Activated naive CD4-positive, alpha-beta T cell treated with anti-CD3 and anti-CD28 coated beads, Interleukin-2, amount 50 U/mL, for 16 hours (primary cell): Measurements from ENCODE around the gene RPP25.

Experiments used
- DNase-seq: peaks from one replicate; pipeline ENCODE4 v3.0.0-alpha.2; 2020

The RPP25 gene

GRCh38 chr15:74956648-74957475 is at the start of gene RPP25:
TSS of gene RPP25 (minus strand) at chr15:74956772. CDS start at chr15:74956583, 189 bp downstream.
- peak; percentile 81 for DNase-seq

- no peak for DNase-seq
These were observed 45.8 kb upstream of the RPP25 start for GRCh38 chr15:75002398-75002797.

- no peak for DNase-seq
These were observed 44.7 kb upstream of the RPP25 start for GRCh38 chr15:75001310-75001709.

GRCh38 chr15:74997543-74997942 is 41.0 kb upstream of the RPP25 start:
- DNase-seq: no peak

GRCh38 chr15:74997141-74997540 is 40.6 kb upstream of the RPP25 start:
- no peak for DNase-seq

GRCh38 chr15:74995779-74996765 is 39.5 kb upstream of the RPP25 start:
- DNase-seq: peak; percentile 12

GRCh38 chr15:74995182-74995778 is 38.7 kb upstream of the RPP25 start, which contains the start of gene SCAMP5:
TSS of gene SCAMP5 (plus strand) at chr15:74995563. CDS start at chr15:75011840, 16,277 bp downstream.
- peak; percentile 92 for DNase-seq

GRCh38 chr15:74994685-74995084 is 38.1 kb upstream of the RPP25 start:
- DNase-seq: no peak

GRCh38 chr15:74994236-74994635 is 37.7 kb upstream of the RPP25 start:
- DNase-seq: no peak

GRCh38 chr15:74992619-74993018 is 36.0 kb upstream of the RPP25 start:
- no peak for DNase-seq

GRCh38 chr15:74989527-74989926 is 33.0 kb upstream of the RPP25 start:
- no peak for DNase-seq

- DNase-seq: peak; percentile 38
These were observed 31.6 kb upstream of the RPP25 start for GRCh38 chr15:74988007-74988800.

GRCh38 chr15:74983725-74984231 is 27.2 kb upstream of the RPP25 start:
- peak; percentile 50 for DNase-seq

- no peak for DNase-seq
These were observed 25.6 kb upstream of the RPP25 start for GRCh38 chr15:74982183-74982582.

GRCh38 chr15:74978503-74978902 is 21.9 kb upstream of the RPP25 start:
- DNase-seq: peak; percentile 55

GRCh38 chr15:74978077-74978476 is 21.5 kb upstream of the RPP25 start:
- DNase-seq: no peak

- DNase-seq: no peak
These were observed 21.0 kb upstream of the RPP25 start for GRCh38 chr15:74977599-74977998.

- no peak for DNase-seq
These were observed 19.6 kb upstream of the RPP25 start for GRCh38 chr15:74976159-74976558.

GRCh38 chr15:74967670-74968069 is 11.1 kb upstream of the RPP25 start:
- DNase-seq: no peak

- no peak for DNase-seq
These were observed 8.2 kb upstream of the RPP25 start for GRCh38 chr15:74964794-74965193.

GRCh38 chr15:74963213-74963612 is 6.6 kb upstream of the RPP25 start:
- no peak for DNase-seq

GRCh38 chr15:74962671-74963070 is 6.1 kb upstream of the RPP25 start:
- DNase-seq: no peak
